IPS-18c (cell line): ENCODE results near the gene AMOT.
A peak's percentile ranks its signal among the peaks of the same experiment; 100 is the strongest.
"Not testable (repeated sequence)": the region's sequence is repeated elsewhere in the genome, so short reads cannot be mapped to it uniquely, and the experiment has no call there.

Experiments
- H3K4me3 ChIP-seq: 2 replicates; pipeline ENCODE4 v1.7.0; 2013; ENCODE audit warnings: low read depth, mild to moderate bottlenecking, low read length, moderate library complexity; ENCODE audit not compliant: insufficient read depth
- H3K9me3 ChIP-seq: one replicate; pipeline ENCODE4 v1.6.1; 2013; ENCODE audit warnings: mild to moderate bottlenecking, low read length, moderate library complexity; ENCODE audit not compliant: control insufficient read depth, insufficient read depth

AMOT gene

GRCh38 chrX:112840382-112841113 is at the start of gene AMOT:
Gene AMOT (minus strand): TSS chrX:112840831. CDS start chrX:112823126, 17,705 bp downstream.
- Histone ChIP-seq H3K9me3 (no peaks in the 10 kb centered on the region), H3K4me3 (peak within 1 kb of the TSS; percentile 90)

- no peak overlapping the region for H3K4me3 ChIP-seq
- H3K9me3 ChIP-seq, result no peaks in the 10 kb centered on the region
Observed at GRCh38 chrX:112889400-112889799, 48.8 kb upstream of the AMOT start.

- no peaks in the 10 kb centered on the region for H3K9me3 ChIP-seq
- no peak overlapping the region for H3K4me3 ChIP-seq
Observed at GRCh38 chrX:112888916-112889315, 48.3 kb upstream of the AMOT start.

DNA sequence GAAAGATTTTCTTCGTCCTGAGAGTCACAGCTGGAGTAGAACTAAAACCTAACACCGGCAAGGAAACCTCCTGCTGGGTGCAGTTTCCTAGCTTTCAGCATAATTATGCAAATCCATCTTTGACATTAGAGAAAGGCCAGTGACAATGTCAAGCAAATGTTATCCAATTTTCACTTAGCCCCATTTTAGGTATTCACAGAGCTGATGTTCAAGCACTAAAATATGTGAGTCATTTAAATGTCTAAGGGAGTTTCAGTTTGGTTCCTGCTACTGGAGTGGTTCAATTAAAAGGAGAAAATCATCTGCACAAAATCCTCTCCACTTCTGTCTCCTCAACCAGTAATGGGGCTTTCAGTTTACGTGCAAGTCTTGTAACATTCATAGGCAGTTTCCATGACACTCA is 37.1 kb upstream of the AMOT start:
- no peak overlapping the region for H3K4me3 ChIP-seq
- no peaks in the 10 kb centered on the region for H3K9me3 ChIP-seq

GRCh38 chrX:112874614-112875013 is 34.0 kb upstream of the AMOT start:
- H3K4me3 ChIP-seq, result no peak overlapping the region
- no peaks in the 10 kb centered on the region for H3K9me3 ChIP-seq

DNA sequence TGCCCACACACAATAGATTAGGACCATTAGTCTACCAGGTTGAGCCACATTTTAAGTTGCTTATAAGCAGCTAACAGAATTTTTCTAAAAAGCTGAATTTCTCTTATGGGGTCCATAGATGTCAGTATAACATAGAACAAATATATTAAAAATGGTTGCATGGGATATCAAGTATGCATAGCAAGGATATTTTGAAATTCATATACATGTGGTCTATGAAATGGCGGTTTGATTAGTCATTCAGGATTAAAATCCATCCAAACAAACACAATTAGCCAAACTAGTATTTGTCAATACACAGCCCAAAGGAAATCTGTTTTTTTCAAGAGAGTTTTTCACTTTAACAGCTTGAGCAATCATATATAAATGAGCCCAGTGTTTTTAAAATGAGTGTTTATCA is 33.5 kb upstream of the AMOT start:
- Histone ChIP-seq H3K4me3 (no peak overlapping the region), H3K9me3 (no peaks in the 10 kb centered on the region)

GRCh38 chrX:112868586-112868985 is 28.0 kb upstream of the AMOT start:
- no peak overlapping the region for H3K4me3 ChIP-seq
- no peaks in the 10 kb centered on the region for H3K9me3 ChIP-seq

DNA sequence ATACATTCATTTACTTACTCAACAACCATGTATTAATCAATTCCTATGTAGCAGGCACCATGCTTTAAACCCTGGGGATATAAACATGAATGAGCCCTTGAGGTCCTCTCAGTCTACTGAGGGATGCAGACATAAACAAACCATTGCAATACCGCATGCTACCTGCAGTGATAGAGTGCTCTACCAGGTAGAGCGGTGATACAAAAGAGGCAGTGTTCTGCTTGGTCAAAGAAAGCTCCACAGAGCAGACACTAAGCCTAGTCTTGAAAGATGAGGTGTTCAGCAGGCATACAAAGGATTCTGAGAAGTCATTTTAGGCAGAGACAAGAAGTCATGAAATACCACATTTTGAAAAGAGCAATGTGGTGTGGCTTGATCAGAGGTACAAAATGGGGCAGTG is 26.9 kb upstream of the AMOT start:
- Histone ChIP-seq H3K4me3 (no peak overlapping the region), H3K9me3 (no peaks in the 10 kb centered on the region)

- H3K4me3 ChIP-seq, result no peak overlapping the region
- H3K9me3 ChIP-seq, result no peaks in the 10 kb centered on the region
Observed at GRCh38 chrX:112866175-112866574, 25.5 kb upstream of the AMOT start.

DNA sequence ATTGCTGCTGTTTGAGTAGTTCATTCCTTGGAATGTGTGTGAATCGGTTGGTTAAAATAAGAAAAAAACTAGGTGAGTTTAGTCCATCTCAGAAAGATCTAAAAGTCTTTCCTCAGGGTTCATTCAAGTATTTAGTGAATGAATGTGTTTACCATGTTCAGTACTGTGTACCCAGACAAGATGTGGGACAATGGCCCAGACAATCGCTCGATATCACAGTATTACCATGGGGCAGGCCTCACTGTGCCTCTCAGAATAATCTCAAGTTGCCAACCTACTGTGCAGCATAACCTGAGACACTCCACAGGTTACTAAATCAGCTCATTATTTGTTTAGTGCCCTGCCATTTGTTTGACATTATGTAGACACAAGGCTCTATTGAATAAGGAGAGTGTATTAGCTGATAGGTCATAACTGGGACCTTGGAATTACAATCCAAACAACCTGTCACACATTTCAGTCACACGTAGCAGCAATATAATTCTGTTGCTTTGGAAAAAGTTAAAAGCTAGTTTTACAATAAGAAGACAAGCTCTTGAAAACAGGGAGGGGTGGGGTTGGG is 24.9 kb upstream of the AMOT start:
- no peak overlapping the region for H3K4me3 ChIP-seq

GRCh38 chrX:112863850-112864249 is 23.2 kb upstream of the AMOT start:
- H3K9me3 ChIP-seq, result no peaks in the 10 kb centered on the region
- no peak overlapping the region for H3K4me3 ChIP-seq

More for the DNA sequence above, 24.9 kb upstream of the AMOT start:
- no peaks in the 10 kb centered on the region for H3K9me3 ChIP-seq

GRCh38 chrX:112857478-112857878 is 16.8 kb upstream of the AMOT start:
- peaks cover 2% of the 10 kb centered on the region for H3K9me3 ChIP-seq
- no peak overlapping the region for H3K4me3 ChIP-seq

DNA sequence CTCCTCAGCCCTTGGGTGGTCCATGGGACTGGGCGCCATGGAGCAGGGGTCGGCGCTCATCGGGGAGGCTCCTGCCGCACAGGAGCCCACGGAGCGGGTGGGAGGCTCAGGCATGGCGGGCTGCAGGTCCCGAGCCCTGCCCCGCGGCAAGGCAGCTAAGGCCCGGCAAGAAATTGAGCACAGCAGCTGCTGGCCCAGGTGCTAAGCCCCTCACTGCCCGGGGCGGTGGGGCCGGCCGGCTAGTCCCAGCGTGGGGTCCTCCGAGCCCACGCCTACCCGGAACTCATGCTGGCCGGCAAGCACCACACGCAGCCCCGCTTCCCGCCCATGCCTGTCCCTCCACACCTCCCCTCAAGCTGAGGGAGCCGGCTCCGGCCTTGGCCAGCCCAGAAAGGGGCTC is 14.3 kb upstream of the AMOT start:
- not testable (repeated sequence) for H3K9me3 ChIP-seq, H3K4me3 ChIP-seq

DNA sequence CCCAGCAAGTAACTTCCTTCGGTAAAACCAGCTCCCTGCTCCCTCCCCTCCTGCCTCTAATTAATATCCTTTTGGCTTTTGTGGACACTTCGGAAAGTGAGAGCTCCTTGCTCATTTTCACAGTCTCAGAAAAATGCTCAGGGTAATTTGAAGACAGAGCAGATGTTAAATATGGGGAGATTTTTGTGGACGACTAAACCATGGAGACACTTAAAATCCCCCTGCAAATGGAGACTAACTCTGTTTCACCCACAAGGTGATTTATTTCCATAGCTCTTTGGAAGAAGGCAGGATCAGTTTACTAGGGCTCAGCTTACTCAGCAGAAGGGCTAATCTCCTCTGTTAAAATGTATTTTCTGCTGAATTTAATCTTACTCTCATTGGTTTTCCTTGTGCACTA is 12.2 kb upstream of the AMOT start:
- no peak overlapping the region for H3K4me3 ChIP-seq
- peaks cover 2% of the 10 kb centered on the region for H3K9me3 ChIP-seq

DNA sequence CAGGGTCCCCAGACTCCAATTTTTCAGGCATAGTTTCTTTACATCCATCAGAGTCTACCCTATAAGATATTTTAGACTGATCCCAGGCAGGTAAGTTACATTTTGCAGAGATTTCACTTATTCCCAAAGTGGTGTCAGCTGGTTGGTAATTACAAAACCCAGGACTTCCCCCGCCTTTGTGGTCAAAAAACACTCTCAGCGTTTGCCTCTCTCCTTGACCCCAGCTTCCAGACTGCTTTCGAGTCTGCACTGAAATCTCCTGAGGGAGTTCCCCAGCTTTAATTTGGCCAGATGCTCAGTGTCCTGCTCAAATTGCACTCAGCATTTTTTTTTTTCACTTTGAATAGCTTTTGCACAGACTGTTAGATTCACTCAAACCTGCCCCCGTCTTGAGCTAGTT is 11.2 kb upstream of the AMOT start:
- H3K4me3 ChIP-seq, result no peak overlapping the region
- peaks cover 2% of the 10 kb centered on the region for H3K9me3 ChIP-seq

- peaks cover 2% of the 10 kb centered on the region for H3K9me3 ChIP-seq
- no peak overlapping the region for H3K4me3 ChIP-seq
Observed at GRCh38 chrX:112851161-112851779, 10.6 kb upstream of the AMOT start.

GRCh38 chrX:112849016-112849415 is 8.4 kb upstream of the AMOT start:
- Histone ChIP-seq H3K4me3 (no peak overlapping the region), H3K9me3 (no peaks in the 10 kb centered on the region)

GRCh38 chrX:112846782-112847181 is 6.2 kb upstream of the AMOT start:
- Histone ChIP-seq H3K9me3 (no peaks in the 10 kb centered on the region), H3K4me3 (no peak overlapping the region)
